Activated CD8-positive, alpha-beta memory T cell treated with anti-CD3 and anti-CD28 coated beads, Interleukin-2, amount 50 U/mL, for 1 hour (primary cell): ENCODE measurements around the gene CDC23.
"Not testable (repeated sequence)": the region's sequence is repeated elsewhere in the genome, so short reads cannot be mapped to it uniquely, and the experiment has no call there.

Experiments
- DNase-seq: peaks from one replicate; pipeline ENCODE4 v3.0.0-alpha.2; 2020; ENCODE audit errors: extremely low read depth

The CDC23 gene

DNA sequence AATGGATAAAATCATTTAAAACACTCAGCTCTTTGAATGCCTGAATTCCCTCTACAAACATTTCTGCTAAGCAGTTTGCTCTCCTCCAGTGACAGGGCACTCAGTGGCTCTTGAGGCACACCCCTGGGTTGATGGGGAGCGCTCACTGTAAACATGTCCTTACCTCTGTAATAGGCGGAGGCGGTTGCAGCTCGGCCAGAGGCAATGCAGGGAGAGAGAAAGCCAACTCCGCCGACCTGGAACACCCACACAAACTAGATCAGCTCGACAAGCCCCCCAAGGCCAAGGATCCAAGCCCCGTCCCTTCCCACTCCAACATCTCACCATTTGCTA is 329 bp downstream of the CDC23 start:
- DNase-seq = no peak

DNA sequence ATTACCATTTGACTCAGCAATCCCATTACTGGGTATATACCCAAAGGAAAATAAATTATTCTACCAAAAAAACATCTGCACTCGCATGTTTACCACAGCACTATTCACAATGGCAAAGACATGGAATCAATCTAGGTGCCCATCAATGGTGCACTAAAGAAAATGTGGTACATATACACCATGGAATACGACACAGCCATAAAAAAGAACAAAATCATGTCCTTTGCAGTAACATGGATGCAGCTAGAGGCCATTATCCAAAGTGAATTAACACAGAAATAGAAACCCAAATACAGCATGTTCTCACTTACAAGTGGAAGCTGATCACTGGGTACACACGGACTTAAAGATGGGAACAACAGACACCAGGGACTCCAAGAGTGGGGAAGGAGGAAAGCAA is 2.1 kb downstream of the CDC23 start:
- no peak for DNase-seq

DNA sequence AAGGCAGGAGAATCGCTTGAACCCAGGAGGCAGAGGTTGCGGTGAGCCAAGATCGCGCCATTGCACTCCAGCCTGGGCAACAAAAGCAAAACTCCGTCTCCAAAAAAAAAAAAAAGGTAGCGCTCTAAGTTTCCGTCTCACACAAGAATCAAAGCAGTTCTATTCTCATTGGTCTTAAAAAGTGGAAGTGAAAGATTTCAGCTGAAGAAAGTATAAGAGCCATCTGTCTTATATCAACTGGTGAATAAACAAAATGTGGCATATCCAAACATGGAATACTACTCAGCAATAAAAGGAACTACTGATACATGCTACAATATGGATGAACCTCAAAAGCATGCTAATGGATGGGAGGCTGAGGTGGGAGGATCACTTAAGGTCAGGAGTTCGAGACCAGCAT is 19.3 kb downstream of the CDC23 start:
- not testable (repeated sequence) for DNase-seq

DNA sequence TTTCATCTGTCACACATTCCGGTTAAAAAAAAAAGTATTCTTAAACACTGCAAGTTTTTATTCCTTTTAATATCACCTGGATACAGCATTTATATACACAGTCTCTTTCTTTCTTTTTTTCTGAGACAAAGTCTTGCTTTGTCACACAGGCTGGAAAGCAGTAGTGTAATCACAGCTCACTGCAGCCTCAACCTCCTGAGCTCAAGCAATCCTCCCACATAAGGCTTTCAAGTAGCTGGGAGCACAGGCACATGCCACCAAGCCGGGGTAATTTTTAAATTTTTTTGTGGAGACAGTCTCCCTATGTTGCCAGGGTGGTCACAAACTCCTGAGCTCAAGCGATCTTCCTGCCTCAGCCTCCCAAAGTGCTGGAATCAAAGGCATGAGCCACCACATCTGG is 20.3 kb downstream of the CDC23 start:
- DNase-seq = no peak

DNA sequence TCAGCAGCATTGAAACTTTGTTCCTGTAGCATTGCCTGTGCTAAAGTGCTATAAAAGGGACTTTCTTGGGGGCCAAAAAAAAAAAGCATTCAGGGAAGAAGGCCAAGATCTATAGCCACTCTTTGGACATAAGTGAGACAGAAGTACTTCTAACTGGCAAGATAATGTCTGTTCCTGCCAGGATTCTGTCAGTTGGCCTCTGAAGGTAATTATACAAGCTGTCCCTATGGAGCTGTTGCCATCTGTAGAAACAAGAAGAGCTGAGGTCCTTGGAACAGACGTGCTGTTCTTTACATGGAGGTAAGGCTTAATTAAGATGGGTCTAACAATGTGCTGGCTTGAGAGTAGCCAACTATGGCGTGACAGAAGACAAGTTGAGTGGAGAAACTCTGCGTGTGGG is 24.5 kb downstream of the CDC23 start:
- DNase-seq = no peak

DNA sequence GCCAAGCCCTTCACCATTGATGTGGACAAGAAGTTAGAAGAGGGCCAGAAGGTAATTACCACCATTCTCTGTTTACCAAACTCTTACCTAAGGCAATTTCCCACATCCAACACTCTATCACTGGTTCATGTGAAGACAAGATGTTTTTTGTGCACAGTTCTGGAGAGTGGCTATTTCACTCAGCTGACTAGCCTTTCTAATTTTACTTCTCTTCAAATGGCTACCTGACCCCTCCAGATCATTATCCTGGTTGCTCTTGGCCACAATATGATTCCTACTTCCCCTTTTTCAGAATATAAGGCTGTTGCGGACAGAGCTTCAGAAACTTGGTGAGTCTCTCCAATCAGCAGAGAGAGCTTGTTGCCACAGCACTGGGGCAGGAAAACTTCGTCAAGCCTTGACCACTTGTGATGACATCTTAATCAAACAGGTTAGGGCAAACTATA is 27.1 kb downstream of the CDC23 start:
- DNase-seq = no peak

DNA sequence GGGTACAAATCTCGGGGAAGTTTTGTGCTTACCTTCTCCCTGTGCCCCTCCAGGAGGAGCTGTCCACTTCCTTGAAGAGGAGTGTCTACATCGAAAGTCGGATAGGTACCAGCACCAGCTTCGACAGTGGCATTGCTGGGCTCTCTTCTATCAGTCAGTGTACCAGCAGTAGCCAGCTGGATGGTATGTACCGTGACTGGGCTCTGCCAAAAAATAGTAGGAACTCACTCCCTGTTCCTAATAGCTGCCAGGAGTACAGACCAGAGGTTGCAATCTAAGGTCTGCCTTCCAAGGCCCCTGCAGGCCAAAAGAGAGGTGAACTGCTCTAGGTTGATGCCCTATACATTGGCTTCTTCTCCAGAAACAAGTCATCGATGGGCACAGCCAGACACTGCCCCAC is 30.3 kb downstream of the CDC23 start:
- DNase-seq = no peak

DNA sequence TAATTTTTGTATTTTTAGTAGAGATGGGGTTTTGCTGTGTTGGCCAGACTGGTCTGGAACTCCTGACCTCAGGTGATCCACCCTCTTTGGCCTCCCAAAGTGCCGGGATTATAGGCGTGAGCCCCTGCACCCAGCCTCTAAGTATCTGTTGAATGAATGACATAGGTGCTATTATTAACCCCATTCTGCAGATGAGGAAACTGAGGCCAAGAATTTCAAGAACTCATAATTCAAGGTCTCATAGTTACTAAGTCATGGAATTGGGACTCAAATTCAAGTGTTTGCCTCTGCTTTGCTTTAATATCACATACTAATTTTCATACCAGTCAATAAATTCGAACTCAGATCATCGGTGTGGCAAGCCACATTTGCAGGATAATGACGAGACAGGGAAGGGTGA is 32.3 kb downstream of the CDC23 start:
- DNase-seq = no peak

DNA sequence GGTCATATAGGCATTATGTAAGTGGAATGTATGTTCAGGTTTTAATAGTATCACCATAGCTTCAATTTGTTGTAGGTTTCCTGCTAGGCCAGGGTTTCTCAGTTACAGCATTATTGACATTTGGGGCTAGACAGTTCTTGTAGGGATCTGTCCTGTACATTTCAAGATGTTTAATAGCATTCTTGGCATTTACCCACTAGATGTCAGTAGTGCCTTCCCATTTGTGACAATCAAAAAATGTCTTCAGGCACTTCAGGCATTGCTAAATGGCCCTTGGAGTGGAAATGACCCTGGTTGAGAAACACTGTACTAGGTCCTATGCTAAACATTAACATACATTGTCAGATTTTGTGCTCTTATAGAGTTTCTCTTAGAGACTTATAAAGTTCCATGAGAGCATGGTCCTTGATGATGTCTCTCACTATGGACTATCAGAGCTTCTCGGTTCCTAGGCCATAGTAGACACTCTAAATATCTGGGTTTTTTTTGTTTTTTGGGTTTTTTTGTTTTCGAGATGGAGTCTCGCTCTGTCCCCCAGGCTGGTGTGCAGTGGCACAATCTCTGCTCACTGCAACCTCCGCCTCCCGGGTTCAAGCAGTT is 32.8 kb downstream of the CDC23 start:
- no peak for DNase-seq

DNA sequence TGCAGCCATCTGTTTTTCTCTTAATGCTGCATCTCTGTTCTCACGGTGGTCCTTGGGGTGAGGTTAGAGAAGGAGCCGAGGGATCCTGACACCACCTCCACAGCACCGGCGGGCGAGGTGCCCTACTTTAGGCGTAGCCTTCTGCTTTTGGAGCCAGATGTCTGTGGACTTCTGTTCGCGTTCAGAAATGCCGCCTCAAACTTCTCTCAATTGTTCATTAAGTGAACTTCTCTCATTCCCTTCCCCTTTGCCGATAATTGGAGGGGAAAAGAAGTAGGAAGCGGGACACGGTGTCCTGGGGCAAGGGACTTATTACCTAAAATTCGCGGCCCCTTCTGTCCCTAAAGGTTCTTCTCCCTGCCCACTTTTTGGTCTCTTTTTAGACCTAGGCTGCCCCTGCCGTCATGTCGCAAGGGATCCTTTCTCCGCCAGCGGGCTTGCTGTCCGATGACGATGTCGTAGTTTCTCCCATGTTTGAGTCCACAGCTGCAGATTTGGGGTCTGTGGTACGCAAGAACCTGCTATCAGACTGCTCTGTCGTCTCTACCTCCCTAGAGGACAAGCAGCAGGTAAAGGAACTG is 33.8 kb downstream of the CDC23 start:
- no peak for DNase-seq

DNA sequence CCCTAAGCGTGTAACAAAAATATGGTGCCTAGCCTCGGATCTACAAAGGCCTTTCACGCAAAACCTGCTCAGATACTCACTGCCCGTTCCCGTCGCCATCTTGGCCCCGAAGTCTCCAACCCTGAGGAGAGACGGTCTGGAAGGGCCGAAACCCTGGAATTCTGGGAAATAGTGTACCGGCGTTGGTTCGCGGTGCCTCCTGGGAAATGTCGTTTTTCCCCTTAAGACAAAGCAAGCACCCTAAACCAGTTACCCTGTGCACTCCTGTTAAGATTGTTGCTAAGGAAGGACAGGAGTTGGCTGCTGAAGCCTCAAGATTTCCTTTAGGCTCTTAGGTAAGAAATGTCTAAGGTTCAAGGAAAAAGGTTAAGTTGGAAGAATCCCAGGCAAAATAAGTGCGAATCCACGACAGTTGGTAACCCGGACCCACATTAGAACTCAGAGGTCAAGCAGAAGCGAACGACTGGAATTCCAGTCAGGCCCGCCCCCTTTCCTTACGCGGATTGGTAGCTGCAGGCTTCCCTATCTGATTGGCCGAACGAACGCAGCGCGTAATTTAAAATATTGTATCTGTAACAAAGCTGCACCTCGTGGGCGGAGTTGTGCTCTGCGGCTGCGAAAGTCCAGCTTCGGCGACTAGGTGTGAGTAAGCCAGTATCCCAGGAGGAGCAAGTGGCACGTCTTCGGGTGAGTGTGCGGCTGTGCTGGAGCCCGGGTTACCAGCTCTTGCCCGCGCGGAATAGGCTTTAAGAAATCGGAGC is 34.4 kb downstream of the CDC23 start, which contains the start of the genes BRD8 and KIF20A:
BRD8 (minus strand) TSS at position 115 of the 761 bp plus-strand sequence; CDS start at position 99, 16 bp downstream.
KIF20A (plus strand) TSS at position 597 of the 761 bp plus-strand sequence. CDS start 569 bp downstream, outside the sequence.
- peak; percentile 70 for DNase-seq

DNA sequence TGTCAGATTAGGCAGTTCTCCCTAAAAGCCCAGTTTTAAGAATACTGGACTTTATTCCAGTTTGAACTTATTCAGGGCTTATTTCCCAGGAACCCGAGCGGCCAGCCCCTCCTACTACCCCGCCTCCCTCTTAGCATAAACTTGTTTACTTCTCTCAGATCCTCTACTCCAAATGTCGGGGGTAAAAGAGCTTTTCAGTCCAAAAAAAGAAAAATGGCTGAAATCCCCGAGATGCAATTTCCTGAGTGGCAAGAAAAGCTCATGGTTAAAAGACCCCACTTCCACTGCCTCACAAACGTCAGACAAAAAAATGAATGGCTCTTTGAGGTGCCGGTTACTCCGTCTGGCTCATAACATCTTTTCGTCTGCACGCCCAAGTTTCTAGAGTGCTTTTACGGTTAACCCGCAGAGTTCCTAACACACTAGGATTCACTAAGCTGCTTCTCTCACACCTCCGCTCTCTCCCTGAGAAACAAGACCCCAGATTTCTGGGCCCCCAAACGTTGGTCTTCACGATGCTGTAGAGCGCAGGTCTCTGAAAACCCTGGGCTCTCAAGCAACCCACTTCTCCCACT is 35.1 kb downstream of the CDC23 start:
- DNase-seq = no peak

DNA sequence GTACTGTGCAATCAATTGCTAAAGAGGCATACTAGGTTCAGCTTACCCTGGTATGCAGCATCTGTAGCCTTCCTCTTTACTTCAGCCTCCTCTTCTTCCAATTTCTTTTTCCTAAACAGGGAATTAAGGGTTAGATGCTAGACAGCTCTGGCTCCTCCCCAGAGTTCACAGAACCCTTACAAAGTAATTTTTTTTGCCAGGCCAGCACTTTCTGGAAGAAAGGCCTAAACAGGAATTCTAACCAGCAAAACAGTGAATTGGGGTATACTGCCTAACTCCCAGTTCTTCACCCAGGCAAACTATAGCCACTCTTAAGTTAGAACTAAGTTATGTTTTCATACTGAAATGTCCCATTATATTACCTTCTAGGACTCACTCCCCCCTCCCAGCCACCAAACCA is 42.8 kb downstream of the CDC23 start:
- no peak for DNase-seq

DNA sequence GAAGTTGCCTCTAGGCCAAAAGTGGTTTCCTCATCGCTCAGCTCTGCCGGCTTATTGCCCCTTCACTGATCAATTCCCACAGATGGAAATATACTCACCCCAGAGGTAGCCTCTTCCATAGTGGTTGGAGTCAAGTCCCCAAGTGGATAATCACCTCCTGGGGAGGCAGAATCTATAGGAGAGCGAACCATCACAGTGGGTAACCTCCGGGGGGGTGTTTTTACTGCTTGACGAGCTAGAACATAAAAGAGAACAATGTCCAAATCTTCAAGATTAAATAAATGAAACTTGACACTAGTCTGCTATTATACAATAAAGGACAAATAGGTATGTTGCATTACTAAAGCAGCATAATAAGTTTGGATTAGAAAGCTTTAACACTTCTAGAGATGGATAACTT is 44.0 kb downstream of the CDC23 start:
- no peak for DNase-seq

DNA sequence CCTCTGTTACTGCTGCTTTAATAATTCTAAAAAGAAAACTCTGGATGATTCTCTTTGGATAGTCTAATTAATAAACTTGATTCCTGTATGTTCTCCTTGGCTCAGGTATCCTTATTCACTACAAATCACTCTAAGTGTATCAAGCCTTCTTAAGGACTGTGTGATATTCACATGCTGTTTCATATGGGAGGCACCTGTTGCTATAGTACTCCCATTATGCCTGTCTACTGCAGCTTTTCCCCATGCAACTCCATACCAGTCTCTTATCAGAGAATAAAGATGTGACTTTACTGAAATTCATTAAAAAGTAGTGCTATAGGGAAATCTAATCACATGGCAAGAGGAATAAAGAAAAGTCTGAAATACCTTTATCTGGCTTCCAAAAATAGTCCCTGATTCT is 49.4 kb downstream of the CDC23 start:
- no peak for DNase-seq

DNA sequence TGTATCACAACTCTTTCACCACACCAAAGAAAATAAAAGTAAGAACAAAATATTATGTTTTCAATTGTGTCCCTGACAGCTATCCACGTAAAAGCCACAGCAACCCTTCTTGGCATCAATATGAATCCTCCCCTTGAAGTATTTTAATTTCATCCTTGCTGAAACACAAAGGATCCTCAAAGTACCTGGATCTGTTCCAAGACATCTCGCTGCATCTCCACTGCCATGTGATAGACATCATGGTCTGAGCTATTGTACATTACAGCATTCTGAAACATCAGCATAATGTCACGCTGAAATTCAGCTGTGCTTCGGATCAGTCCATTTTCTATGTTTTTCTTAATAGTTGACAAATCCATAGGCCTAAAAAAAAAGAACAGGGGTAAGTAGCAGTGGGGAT is 52.4 kb downstream of the CDC23 start:
- DNase-seq = no peak

DNA sequence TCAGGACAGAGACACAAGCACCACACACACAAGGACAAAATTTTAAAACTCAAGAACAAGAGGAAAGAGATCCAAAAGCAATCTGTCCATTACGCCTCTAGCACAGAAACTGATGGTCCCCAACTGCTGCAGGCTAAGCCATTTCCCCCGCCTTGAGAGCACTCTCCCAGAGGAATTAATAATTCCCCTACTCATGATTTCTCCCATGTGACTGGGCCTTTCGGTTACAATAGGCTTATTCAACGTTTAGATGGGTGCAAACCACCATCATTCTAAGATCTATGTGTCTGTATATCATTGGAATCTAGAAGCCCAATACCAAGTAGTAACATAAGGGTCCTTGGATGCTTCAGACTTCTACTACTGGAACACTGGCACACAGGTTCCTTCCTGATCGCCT is 53.5 kb downstream of the CDC23 start:
- DNase-seq = no peak

DNA sequence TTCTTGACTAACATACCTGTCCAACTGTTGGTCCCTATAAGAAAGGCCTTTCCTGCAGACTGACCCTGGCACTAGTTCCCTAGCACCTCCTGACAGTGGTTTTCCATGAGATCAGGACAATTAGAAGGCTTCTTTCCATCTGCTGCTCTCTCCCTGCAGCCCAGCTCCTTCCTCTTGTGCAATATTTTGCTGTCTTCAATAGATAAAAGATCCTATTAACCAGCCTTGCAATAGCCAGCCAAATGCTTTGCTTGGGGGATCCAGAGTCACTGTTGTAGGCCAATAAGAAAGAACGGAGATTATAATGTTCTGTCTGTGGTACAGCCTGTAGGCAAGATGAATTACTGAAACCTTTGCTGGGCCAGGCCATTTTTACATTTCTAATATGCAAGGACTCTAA is 55.5 kb downstream of the CDC23 start:
- no peak for DNase-seq

DNA sequence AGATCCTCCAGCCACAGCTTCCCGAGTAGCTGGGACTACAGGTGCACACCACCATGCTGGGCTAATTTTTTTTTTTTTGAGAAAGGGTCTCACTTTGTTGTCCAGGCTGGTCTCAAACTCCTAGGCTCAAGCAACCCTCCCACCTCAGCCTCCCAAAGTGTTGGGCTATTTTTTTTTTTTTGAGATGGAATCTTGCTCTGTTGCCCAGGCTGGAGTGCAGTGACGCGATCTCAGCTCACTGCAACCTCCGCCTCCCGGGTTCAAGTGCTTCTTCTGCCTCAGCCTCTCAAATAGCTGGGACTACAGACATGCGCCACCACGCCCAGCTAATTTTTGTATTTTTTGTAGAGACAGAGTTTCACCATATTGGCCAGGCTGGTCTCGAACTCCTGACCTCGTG is 57.1 kb downstream of the CDC23 start:
- not testable (repeated sequence) for DNase-seq

DNA sequence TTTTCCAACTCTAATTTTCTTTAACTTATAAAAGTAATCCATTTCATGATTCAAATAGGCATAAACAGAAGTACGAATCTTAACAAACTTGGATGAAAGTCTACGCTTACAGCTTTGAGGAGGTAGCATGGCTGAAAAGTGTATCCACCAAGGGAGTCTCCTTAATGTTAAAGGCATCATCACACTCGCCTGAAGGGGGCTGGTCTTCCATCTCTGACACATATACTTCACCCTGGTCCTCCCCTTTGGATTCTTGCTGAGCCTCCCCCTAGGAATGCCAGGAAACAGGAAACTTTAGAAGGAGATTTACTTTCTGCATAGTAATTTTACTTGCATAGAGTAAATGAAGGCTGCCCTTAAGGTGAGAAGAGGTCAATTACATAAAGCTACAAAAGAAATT is 63.6 kb downstream of the CDC23 start:
- DNase-seq = no peak

DNA sequence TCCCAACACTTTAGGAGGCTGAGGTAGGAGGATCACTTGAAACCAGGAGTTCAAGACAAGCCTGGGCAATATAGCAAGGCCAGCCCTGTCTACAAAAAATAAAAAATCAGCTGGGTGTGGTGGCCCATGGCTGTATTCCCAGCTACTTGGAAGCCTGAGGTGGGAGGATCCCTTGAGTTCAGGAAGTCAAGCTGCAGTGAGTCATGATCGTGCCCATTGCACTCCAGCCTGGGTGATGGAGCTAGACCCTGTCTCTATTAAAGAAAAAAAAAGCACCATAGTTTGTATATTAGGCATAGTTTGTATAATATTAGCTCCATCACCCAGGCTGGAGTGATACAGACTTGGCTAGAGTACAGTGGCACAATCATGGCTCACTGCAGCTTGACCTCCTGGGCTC is 64.3 kb downstream of the CDC23 start:
- DNase-seq = no peak

DNA sequence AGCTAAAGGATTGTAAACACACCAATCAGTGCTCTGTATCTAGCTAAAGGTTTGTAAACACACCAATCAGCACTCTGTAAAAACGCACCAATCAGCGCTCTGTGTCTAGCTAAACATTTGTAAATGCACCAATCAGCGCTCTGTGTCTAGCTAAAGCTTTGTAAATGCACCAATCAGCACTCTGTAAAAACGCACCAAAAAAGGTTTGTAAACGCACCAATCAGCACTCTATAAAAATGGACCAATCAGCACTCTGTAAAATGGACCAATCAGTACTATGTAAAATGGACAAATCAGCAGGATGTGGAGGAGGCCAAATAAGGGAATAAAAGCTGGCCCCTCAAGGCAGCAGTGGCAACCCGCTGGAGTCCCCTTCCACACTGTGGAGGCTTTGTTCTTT is 69.5 kb downstream of the CDC23 start:
- DNase-seq = not testable (repeated sequence)

DNA sequence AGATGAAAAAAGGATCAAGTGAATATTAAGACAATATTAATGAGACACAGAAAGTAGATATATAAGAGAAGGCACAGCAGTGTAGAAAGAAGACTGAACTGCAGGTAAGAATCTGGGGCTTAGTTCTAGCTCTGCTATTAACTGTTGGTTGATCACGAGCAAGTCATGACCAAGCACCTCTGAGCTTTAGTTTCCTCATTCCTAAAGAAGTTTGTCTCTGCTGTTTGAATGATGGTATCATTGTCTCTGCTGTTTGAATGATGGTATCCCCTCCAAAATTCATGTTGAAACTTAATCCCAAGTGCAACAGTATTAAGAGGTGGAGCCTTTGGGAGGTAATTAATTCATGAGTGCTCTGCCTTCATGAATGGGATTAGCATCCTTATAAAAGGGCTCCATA is 71.4 kb downstream of the CDC23 start:
- no peak for DNase-seq
